Adrenal gland (tissue), 12 donors: Measurements from ENCODE around the gene KMT5B. TPM values are rescaled to one million over a fixed set of nuclear protein-coding genes. Genes with fewer than 3 reads are reported as not detected.

Experiments used
- DNase-seq, 7 donors: peaks; one replicate each; pipeline ENCODE4 v3.0.0-alpha.2; 2019 to 2020
- H3K27ac ChIP-seq, 5 donors: fragments of 200-600 bp; sonication (generic) in 4 of 5; 1 replicate in 3 of 5; 2 replicates in 2 of 5; pipeline versions ENCODE4 v1.5.1 to v1.8.0; 2016 to 2020; ENCODE audit warnings: mild to moderate bottlenecking in 1 of 5
- H3K27me3 ChIP-seq: fragments of 200-600 bp; 2 replicates; pipeline ENCODE4 v1.8.0; 2021
- H3K36me3 ChIP-seq, 2 donors: fragments of 200-600 bp; replicated peaks in 1 of 2; 1 replicate in 1 of 2; 2 replicates in 1 of 2; pipeline versions ENCODE4 v1.5.1 to v1.8.0; 2018 to 2022
- H3K4me1 ChIP-seq, 2 donors: fragments of 200-600 bp; replicated peaks in 1 of 2; 1 replicate in 1 of 2; 2 replicates in 1 of 2; pipeline versions ENCODE4 v1.5.1 to v1.8.0; 2018 to 2021
- H3K4me3 ChIP-seq, 4 donors: fragments of 200-600 bp; sonication (generic) in 3 of 4; one replicate each; pipeline ENCODE4 v1.5.1; 2016 to 2018
- H3K9me3 ChIP-seq, 3 donors: fragments of 200-600 bp; sonication (generic) in 1 of 3; replicated peaks in 1 of 3; 1 replicate in 2 of 3; 2 replicates in 1 of 3; pipeline versions ENCODE4 v1.5.1 to v1.8.0; 2016 to 2021
- CTCF ChIP-seq, 6 experiments: fragments of 450-650 bp in 4 of 6; fragments of 200-600 bp in 2 of 6; sonication (generic) in 1 of 6; IDR thresholded peaks; 1 replicate in 5 of 6; 2 replicates in 1 of 6; pipeline versions ENCODE4 v1.5.1 to v1.8.0; 2016 to 2021; ENCODE audit warnings: antibody characterized with exemption in 6 of 6, mild to moderate bottlenecking in 2 of 6, moderate library complexity in 1 of 6
- POLR2A ChIP-seq, 2 donors: fragments of 450-650 bp; IDR thresholded peaks; one replicate each; pipeline ENCODE4 v1.6.1; 2017; ENCODE audit warnings: antibody characterized with exemption in 2 of 2, mild to moderate bottlenecking in 2 of 2, moderate library complexity in 1 of 2
- WGBS, 4 donors: extraction: QIAGEN DNeasy Blood & Tissue Kit in 2 of 4; methylation state at CpG; one replicate each; pipeline versions ENCODE4 v1.1.5 to v1.1.7; 2013 to 2017; 5-methylcytosine and 5-hydroxymethylcytosine counted together
- intact Hi-C, 2 donors: fragments of 100-400 bp; cut with DNase I; formaldehyde crosslinking; loops; one replicate each; pipeline versions ENCODE4 v1.14.1 to v1.15.0; 2022 to 2023
- polyA plus RNA-seq, 3 donors: library from polyadenylated mRNA; stranded (reverse); fragments of 200-250 nt in 2 of 3; fragments of 350-450 nt in 1 of 3; fragmentation: Illumina TruSeq in 1 of 3; extraction: RNeasy Lipid Tissue Mini Kit (QIAGEN cat#74804) in 1 of 3; gene quantifications; one replicate each; pipeline ENCODE4 v1.2.3, GENCODE V29; 2013 to 2014
- total RNA-seq, 9 donors: library from RNA; depleted of rRNA in 4 of 9; stranded (reverse); fragments of >200 nt in 4 of 9; fragments of 120-200 nt in 1 of 9; fragmentation: NEBNext Ultra II Directional in 1 of 9; extraction: Animal tissue kit (Norgen Biotek cat#: 25700) in 1 of 9; gene quantifications; one replicate each; pipeline versions ENCODE4 v1.1.0 to v1.2.4, GENCODE V29; 2013 to 2023
- donor health status: healthy with polysubstance abuse.
- donor health status: Bipolar disorder and iron deficiency.
- donor health status: DM: yes; HTN: yes; CAD: no.
- donor health status: DM: no; HTN: no; CAD: no.
- donor health status: DM: no; HTN: no; CAD: no.
- donor health status: DM: yes; HTN: yes; CAD: no.

Gene KMT5B
- total and polyA plus RNA-seq, 12 donors: 22.6 to 121 (median 36.9) TPM

GRCh38 chr11:68221406-68221805 lies 8.3 kb upstream of the KMT5B start:
- DNase-seq: no peak
- Histone ChIP-seq H3K9me3 (no peaks in the 10 kb centered on the region), H3K36me3 (no peaks in the 10 kb centered on the region), H3K4me3 (no peak overlapping the region), H3K27me3 (no peaks in the 10 kb centered on the region), H3K27ac (no peak overlapping the region), H3K4me1 (no peaks in the 10 kb centered on the region)
- intact Hi-C loops: no loop called here
- TF ChIP-seq CTCF (IDR thresholded peaks at IDR 0.05) (no peak), POLR2A (IDR thresholded peaks at IDR 0.05) (no peak)
- WGBS, 4 donors: 79 to 87% (median 82%) methylated on average over 4 to 5 of the region's 5 CpGs

- no peak overlapping the region for H3K27ac ChIP-seq
These were observed 3.3 kb upstream of the KMT5B start for GRCh38 chr11:68216171-68216938.

GRCh38 chr11:68215524-68216170 lies 2.6 kb upstream of the KMT5B start:
- TF ChIP-seq POLR2A (IDR thresholded peaks at IDR 0.05) (no peak), CTCF (IDR thresholded peaks at IDR 0.05) (no peak)
- Histone ChIP-seq H3K27me3 (no peaks in the 10 kb centered on the region), H3K4me1 (peaks cover 12 to 20% of the 10 kb centered on the region in 2 donors), H3K36me3 (no peaks in the 10 kb centered on the region), H3K4me3 (no peak overlapping the region), H3K27ac (no peak overlapping the region), H3K9me3 (no peaks in the 10 kb centered on the region)
- intact Hi-C loops: no loop called here
- WGBS, 4 donors: 75 to 87% (median 77%) methylated on average over 3 to 6 of the region's 6 CpGs
- peak in 1 of 7 donors; percentile 52 for DNase-seq

More at GRCh38 chr11:68216171-68216938, 3.3 kb upstream of the KMT5B start:
- Histone ChIP-seq H3K36me3 (no peaks in the 10 kb centered on the region), H3K4me3 (no peak overlapping the region), H3K9me3 (no peaks in the 10 kb centered on the region), H3K27me3 (no peaks in the 10 kb centered on the region), H3K4me1 (peaks cover 7 to 13% of the 10 kb centered on the region in 2 donors)
- WGBS, 4 donors: 79 to 94% (median 79%) methylated on average over 12 to 22 of the region's 22 CpGs
- intact Hi-C loops: no loop called here
- peak in 2 of 7 donors; percentile 27 to 52 for DNase-seq
- TF ChIP-seq POLR2A (IDR thresholded peaks at IDR 0.05) (no peak), CTCF (IDR thresholded peaks at IDR 0.05) (no peak)

- H3K4me1 ChIP-seq: peaks cover 12 to 24% of the 10 kb centered on the region in 2 donors
These were observed 2.0 kb upstream of the KMT5B start for GRCh38 chr11:68215087-68215445.

More at GRCh38 chr11:68215087-68215445, 2.0 kb upstream of the KMT5B start:
- 48 to 71% (median 57%) methylated on average over 11 to 15 of the region's 15 CpGs for WGBS, 4 donors
- intact Hi-C loops: no loop called here
- H3K36me3 ChIP-seq: no peaks in the 10 kb centered on the region
- no peaks in the 10 kb centered on the region for H3K27me3 ChIP-seq
- DNase-seq: peak in 4 of 7 donors; percentile 23 to 66 (median 32)
- TF ChIP-seq CTCF (IDR thresholded peaks at IDR 0.05) (no peak), POLR2A (IDR thresholded peaks at IDR 0.05) (no peak)
- H3K9me3 ChIP-seq: no peaks in the 10 kb centered on the region
- H3K27ac ChIP-seq: no peak overlapping the region
- H3K4me3 ChIP-seq: no peak overlapping the region
